Vagina (tissue), 2 donors: ENCODE data around the gene NUTM2A.
"Not testable (repeated sequence)": the region's sequence is repeated elsewhere in the genome, so short reads cannot be mapped to it uniquely, and the experiment has no call there.

Source experiments
- CTCF ChIP-seq, 3 experiments: fragments of 450-650 bp in 2 of 3; fragments of 200-600 bp in 1 of 3; sonication (generic) in 1 of 3; IDR thresholded peaks; one replicate each; pipeline ENCODE4 v1.5.1; 2017 to 2019; ENCODE audit warnings: antibody characterized with exemption in 3 of 3, mild to moderate bottlenecking in 2 of 3, moderate library complexity in 2 of 3
- POLR2AphosphoS5 ChIP-seq, 2 donors: sonication (generic); formaldehyde crosslinking; IDR thresholded peaks; one replicate each; pipeline ENCODE4 v1.9.0; 2017; ENCODE audit warnings: antibody characterized with exemption in 2 of 2, mild to moderate bottlenecking in 2 of 2, low read depth in 1 of 2; ENCODE audit not compliant: insufficient read depth in 1 of 2

GRCh38 chr10:87242192-87242591, 16.9 kb downstream of the NUTM2A start:
- TF ChIP-seq CTCF (IDR thresholded peaks at IDR 0.05); POLR2AphosphoS5 (IDR thresholded peaks at IDR 0.05; ENCODE audit: insufficient read depth in 1 of 2, low read depth in 1 of 2): not testable (repeated sequence)
